ENCODE data around the gene UNC119B. TPM values are rescaled to one million over a fixed set of nuclear protein-coding genes. Genes with fewer than 3 reads are reported as not detected.

The UNC119B gene
- total RNA-seq, 1 donor from 2014 or later = 66.6 TPM

GRCh38 chr12:120757949-120758348 is 47.7 kb downstream of the UNC119B start:
- DNase-seq (ENCODE audit: low spot score, unreplicated experiment) = no peak
- Mint-ChIP-seq H3K36me3 (ENCODE audit: insufficient read depth) (peaks cover 12% of the 10 kb centered on the region), H3K9me3 (ENCODE audit: low read depth) (peaks cover 5% of the 10 kb centered on the region), H3K27me3 (no peaks in the 10 kb centered on the region), H3K27ac (no peak overlapping the region), H3K4me1 (ENCODE audit: low read depth) (peaks cover 9% of the 10 kb centered on the region), H3K4me3 (ENCODE audit: low read depth) (no peak overlapping the region)
- TF ChIP-seq, protein P1, sequence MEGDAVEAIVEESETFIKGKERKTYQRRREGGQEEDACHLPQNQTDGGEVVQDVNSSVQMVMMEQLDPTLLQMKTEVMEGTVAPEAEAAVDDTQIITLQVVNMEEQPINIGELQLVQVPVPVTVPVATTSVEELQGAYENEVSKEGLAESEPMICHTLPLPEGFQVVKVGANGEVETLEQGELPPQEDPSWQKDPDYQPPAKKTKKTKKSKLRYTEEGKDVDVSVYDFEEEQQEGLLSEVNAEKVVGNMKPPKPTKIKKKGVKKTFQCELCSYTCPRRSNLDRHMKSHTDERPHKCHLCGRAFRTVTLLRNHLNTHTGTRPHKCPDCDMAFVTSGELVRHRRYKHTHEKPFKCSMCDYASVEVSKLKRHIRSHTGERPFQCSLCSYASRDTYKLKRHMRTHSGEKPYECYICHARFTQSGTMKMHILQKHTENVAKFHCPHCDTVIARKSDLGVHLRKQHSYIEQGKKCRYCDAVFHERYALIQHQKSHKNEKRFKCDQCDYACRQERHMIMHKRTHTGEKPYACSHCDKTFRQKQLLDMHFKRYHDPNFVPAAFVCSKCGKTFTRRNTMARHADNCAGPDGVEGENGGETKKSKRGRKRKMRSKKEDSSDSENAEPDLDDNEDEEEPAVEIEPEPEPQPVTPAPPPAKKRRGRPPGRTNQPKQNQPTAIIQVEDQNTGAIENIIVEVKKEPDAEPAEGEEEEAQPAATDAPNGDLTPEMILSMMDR (IDR thresholded peaks at IDR 0.05; ENCODE audit: unreplicated experiment) = no peak

GRCh38 chr12:120758798-120759590 is 48.7 kb downstream of the UNC119B start:
- DNase-seq (ENCODE audit: low spot score, unreplicated experiment) = no peak
- Mint-ChIP-seq H3K27ac (no peak overlapping the region), H3K4me3 (ENCODE audit: low read depth) (no peak overlapping the region), H3K27me3 (no peaks in the 10 kb centered on the region), H3K4me1 (ENCODE audit: low read depth) (peaks cover 9% of the 10 kb centered on the region), H3K9me3 (ENCODE audit: low read depth) (peaks cover 5% of the 10 kb centered on the region), H3K36me3 (ENCODE audit: insufficient read depth) (peaks cover 12% of the 10 kb centered on the region)
- TF ChIP-seq, protein P1 (IDR thresholded peaks at IDR 0.05; ENCODE audit: unreplicated experiment) = no peak

- no peak for DNase-seq (ENCODE audit: low spot score, unreplicated experiment)
- Mint-ChIP-seq H3K9me3 (ENCODE audit: low read depth) (peaks cover 5% of the 10 kb centered on the region), H3K27ac (peak overlapping the region; percentile 89)
These were observed 49.5 kb downstream of the UNC119B start for GRCh38 chr12:120759591-120760348.

DNA sequence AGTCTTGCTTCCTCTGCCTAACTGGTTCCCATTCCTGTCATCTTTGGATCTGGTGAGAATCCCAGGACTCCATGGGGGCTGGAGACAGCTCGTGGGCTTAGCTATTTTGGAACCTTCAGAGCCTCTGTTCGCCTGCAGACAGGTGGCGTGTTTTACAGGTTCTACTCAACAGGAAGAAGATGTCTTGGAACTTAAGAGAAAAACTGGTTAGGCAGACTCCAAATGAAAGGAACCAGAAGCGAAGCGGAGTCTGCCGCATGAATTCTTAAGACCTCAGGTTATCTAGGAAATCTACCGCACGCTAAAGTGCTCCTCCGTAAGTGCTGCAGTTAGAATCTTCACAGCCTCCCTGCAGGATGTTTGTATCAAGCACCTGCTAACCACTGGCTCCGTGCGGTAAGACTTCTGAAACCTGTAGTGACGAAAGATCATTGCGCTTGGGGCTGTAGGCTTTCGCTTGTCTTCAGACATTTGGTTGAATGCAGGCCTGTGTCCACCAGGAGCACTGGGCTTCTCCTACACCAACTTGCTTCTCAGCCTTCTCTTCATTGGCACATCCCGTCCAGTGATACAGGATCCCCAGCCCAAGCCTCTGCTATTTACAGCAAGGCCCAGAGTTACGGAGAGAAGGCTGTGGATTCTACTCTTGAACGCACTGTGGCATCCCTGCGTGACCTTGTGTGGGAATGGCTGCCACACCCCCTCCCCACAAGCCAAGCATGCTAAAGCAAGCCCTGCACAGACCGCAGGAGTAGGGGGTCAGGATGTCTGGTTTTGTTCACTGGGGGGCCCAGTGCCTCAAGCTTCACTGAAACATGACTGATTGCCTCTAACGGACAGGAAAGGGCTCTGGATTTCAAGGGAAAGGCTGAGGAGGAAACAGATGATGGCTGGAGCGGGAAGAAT is 50.3 kb downstream of the UNC119B start:
- Mint-ChIP-seq H3K4me1 (ENCODE audit: low read depth) (peaks cover 9% of the 10 kb centered on the region), H3K4me3 (ENCODE audit: low read depth) (no peak overlapping the region), H3K27me3 (no peaks in the 10 kb centered on the region), H3K27ac (peak overlapping the region; percentile 90), H3K9me3 (ENCODE audit: low read depth) (no peaks in the 10 kb centered on the region), H3K36me3 (ENCODE audit: insufficient read depth) (peaks cover 14% of the 10 kb centered on the region)
- TF ChIP-seq, protein P1 (IDR thresholded peaks at IDR 0.05; ENCODE audit: unreplicated experiment) = no peak
- no peak for DNase-seq (ENCODE audit: low spot score, unreplicated experiment)

More at GRCh38 chr12:120759591-120760348, 49.5 kb downstream of the UNC119B start:
- no peak overlapping the region for H3K4me3 Mint-ChIP-seq (ENCODE audit: low read depth)
- peaks cover 16% of the 10 kb centered on the region for H3K36me3 Mint-ChIP-seq (ENCODE audit: insufficient read depth)
- TF ChIP-seq, protein P1 (IDR thresholded peaks at IDR 0.05; ENCODE audit: unreplicated experiment) = no peak
- H3K4me1 Mint-ChIP-seq (ENCODE audit: low read depth) = peaks cover 9% of the 10 kb centered on the region
- H3K27me3 Mint-ChIP-seq = no peaks in the 10 kb centered on the region
